Spleen (tissue), 11 donors: ENCODE measurements around the gene AXIN1. TPM values are rescaled to one million over a fixed set of nuclear protein-coding genes. Genes with fewer than 3 reads are reported as not detected.
A peak's percentile ranks its signal among the peaks of the same experiment; 100 is the strongest.

ENCODE experiments used
- DNase-seq: peaks from one replicate; pipeline ENCODE4 v3.0.0-alpha.2; 2020
- H3K27ac ChIP-seq, 8 donors: fragments of 200-600 bp; sonication (generic) in 7 of 8; 1 replicate in 4 of 8; 2 replicates in 4 of 8; pipeline versions ENCODE4 v1.5.0 to v1.8.0; 2016 to 2021; ENCODE audit warnings: inconsistent platforms in 4 of 8, mild to moderate bottlenecking in 4 of 8, moderate library complexity in 1 of 8
- H3K27me3 ChIP-seq, 7 donors: fragments of 200-600 bp; sonication (generic) in 6 of 7; replicated peaks in 1 of 7; 1 replicate in 4 of 7; 2 replicates in 3 of 7; pipeline versions ENCODE4 v1.5.0 to v1.8.0; 2016 to 2021; ENCODE audit warnings: inconsistent platforms in 3 of 7, mild to moderate bottlenecking in 1 of 7
- H3K36me3 ChIP-seq, 6 donors: fragments of 200-600 bp; sonication (generic) in 5 of 6; 1 replicate in 4 of 6; 2 replicates in 2 of 6; pipeline versions ENCODE4 v1.5.0 to v1.8.0; 2016 to 2021; ENCODE audit warnings: inconsistent platforms in 2 of 6
- H3K4me1 ChIP-seq, 6 donors: fragments of 200-600 bp; sonication (generic) in 5 of 6; 1 replicate in 3 of 6; 2 replicates in 3 of 6; pipeline versions ENCODE4 v1.5.0 to v1.8.0; 2016 to 2021; ENCODE audit warnings: inconsistent platforms in 3 of 6
- H3K4me3 ChIP-seq, 8 donors: fragments of 200-600 bp; sonication (generic) in 7 of 8; 1 replicate in 4 of 8; 2 replicates in 4 of 8; pipeline versions ENCODE4 v1.5.0 to v1.8.0; 2016 to 2021; ENCODE audit warnings: inconsistent platforms in 4 of 8, mild to moderate bottlenecking in 4 of 8, moderate library complexity in 2 of 8
- H3K9me3 ChIP-seq, 8 donors: fragments of 200-600 bp; sonication (generic) in 7 of 8; 1 replicate in 4 of 8; 2 replicates in 4 of 8; pipeline versions ENCODE4 v1.5.0 to v1.8.0; 2016 to 2021; ENCODE audit warnings: inconsistent platforms in 4 of 8
- POLR2A ChIP-seq, 3 donors: fragments of 450-650 bp; IDR thresholded peaks; one replicate each; pipeline ENCODE4 v1.5.1; 2017; ENCODE audit warnings: antibody characterized with exemption in 3 of 3, mild to moderate bottlenecking in 1 of 3
- POLR2AphosphoS5 ChIP-seq, 3 donors: sonication (generic); formaldehyde crosslinking; IDR thresholded peaks; one replicate each; pipeline ENCODE4 v1.5.1; 2017; ENCODE audit warnings: antibody characterized with exemption in 3 of 3
- WGBS, 5 donors: extraction: QIAGEN DNeasy Blood & Tissue Kit in 3 of 5; methylation state at CpG; one replicate each; pipeline versions ENCODE4 v1.1.5 to v1.1.7; 2013 to 2018; 5-methylcytosine and 5-hydroxymethylcytosine counted together
- intact Hi-C: fragments of 100-400 bp; cut with DNase I; formaldehyde crosslinking; loops from one replicate; pipeline ENCODE4 v1.15.0; 2023; ENCODE audit warnings: low total_unique reads
- polyA plus RNA-seq, 3 donors: library from polyadenylated mRNA; stranded (reverse); fragments of 200-250 nt; gene quantifications; one replicate each; pipeline ENCODE4 v1.2.1, GENCODE V29; 2013
- total RNA-seq, 7 donors: library from RNA; depleted of rRNA in 3 of 7; stranded (reverse); fragments of >200 nt in 3 of 7; fragmentation: NEBNext Ultra II Directional in 4 of 7; extraction: Animal tissue kit (Norgen Biotek cat#: 25700) in 4 of 7; gene quantifications; one replicate each; pipeline versions ENCODE4 v1.1.0 to v1.2.1, GENCODE V29; 2016 to 2021
- TF ChIP-seq, protein P1 (sequence below), 11 experiments: fragments of 200-600 bp in 7 of 11; fragments of 450-650 bp in 4 of 11; sonication (generic) in 4 of 11; IDR thresholded peaks in 8 of 11; conservative IDR thresholded peaks in 3 of 11; 1 replicate in 7 of 11; 2 replicates in 4 of 11; pipeline versions ENCODE4 v1.4.0 to v1.8.0; 2016 to 2021; ENCODE audit warnings: antibody characterized with exemption in 11 of 11, inconsistent platforms in 4 of 11, mild to moderate bottlenecking in 1 of 11
- donor health status: healthy with polysubstance abuse.
- donor health status: DM: no; HTN: no; CAD: no; lungs with moderate emphysema.
- donor health status: DM: no; HTN: no; CAD: no.
- donor health status: Bipolar disorder and iron deficiency.
- donor health status: healthy.
- donor health status: DM: no; HTN: no; CAD: no.
- donor health status: DM: yes; HTN: yes; CAD: no.

AXIN1 gene
- total and polyA plus RNA-seq, 10 donors = 12.9 to 27.3 (median 23.9) TPM

- H3K27ac ChIP-seq = peak overlapping the region in 2 of 8 donors; percentile 28 to 46
Measured at GRCh38 chr16:240559-240958, 112.0 kb downstream of the AXIN1 start.

DNA sequence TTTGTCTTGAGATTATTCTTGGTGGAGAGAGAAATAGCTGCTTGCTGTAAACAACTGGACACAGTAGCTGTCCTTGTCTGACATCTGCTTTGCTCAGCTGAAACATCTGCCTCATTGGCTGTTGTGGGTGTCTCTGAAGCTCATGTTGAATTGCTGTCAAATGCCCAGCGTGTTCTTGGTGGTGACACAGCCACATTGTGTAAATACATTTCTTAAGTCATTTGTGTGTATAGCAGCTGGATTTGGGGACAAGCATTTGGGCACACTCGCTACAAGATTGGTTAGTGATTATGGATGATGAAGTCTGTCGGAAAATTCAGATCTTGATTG is 112.6 kb downstream of the AXIN1 start:
- H3K36me3 ChIP-seq = peaks cover 0 to 4% (median 0%) of the 10 kb centered on the region in 6 donors
- intact Hi-C loops = loop anchor here (10.0 kb wide), 1 partner anchor 115 kb away; the partner anchor contains the start of gene AXIN1
- TF ChIP-seq POLR2A (IDR thresholded peaks at IDR 0.05) (no peak), POLR2AphosphoS5 (IDR thresholded peaks at IDR 0.05) (no peak)
- TF ChIP-seq, protein P1, sequence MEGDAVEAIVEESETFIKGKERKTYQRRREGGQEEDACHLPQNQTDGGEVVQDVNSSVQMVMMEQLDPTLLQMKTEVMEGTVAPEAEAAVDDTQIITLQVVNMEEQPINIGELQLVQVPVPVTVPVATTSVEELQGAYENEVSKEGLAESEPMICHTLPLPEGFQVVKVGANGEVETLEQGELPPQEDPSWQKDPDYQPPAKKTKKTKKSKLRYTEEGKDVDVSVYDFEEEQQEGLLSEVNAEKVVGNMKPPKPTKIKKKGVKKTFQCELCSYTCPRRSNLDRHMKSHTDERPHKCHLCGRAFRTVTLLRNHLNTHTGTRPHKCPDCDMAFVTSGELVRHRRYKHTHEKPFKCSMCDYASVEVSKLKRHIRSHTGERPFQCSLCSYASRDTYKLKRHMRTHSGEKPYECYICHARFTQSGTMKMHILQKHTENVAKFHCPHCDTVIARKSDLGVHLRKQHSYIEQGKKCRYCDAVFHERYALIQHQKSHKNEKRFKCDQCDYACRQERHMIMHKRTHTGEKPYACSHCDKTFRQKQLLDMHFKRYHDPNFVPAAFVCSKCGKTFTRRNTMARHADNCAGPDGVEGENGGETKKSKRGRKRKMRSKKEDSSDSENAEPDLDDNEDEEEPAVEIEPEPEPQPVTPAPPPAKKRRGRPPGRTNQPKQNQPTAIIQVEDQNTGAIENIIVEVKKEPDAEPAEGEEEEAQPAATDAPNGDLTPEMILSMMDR (IDR thresholded peaks at IDR 0.05 in 8 of 11, conservative IDR thresholded peaks at IDR 0.05 in 3 of 11) = no peak
- 81 to 93% (median 88%) methylated on average over 3 of the region's 3 CpGs for WGBS, 5 donors
- H3K27me3 ChIP-seq = no peaks in the 10 kb centered on the region
- H3K27ac ChIP-seq = peak overlapping the region in 4 of 8 donors; percentile 22 to 46 (median 28)
- H3K4me1 ChIP-seq = peaks cover 0 to 63% (median 25%) of the 10 kb centered on the region in 6 donors
- no peaks in the 10 kb centered on the region for H3K9me3 ChIP-seq
- no peak overlapping the region for H3K4me3 ChIP-seq
- no peak for DNase-seq

More at GRCh38 chr16:240559-240958, 112.0 kb downstream of the AXIN1 start:
- DNase-seq = no peak
- H3K36me3 ChIP-seq = peaks cover 0 to 4% (median 0%) of the 10 kb centered on the region in 6 donors
- intact Hi-C loops = no loop called here
- H3K9me3 ChIP-seq = no peaks in the 10 kb centered on the region
- H3K4me1 ChIP-seq = peaks cover 0 to 57% (median 20%) of the 10 kb centered on the region in 6 donors
- no peaks in the 10 kb centered on the region for H3K27me3 ChIP-seq
- WGBS, 5 donors = 83 to 93% (median 86%) methylated on average over 8 of the region's 8 CpGs
- TF ChIP-seq POLR2A (IDR thresholded peaks at IDR 0.05) = no peak
- TF ChIP-seq, protein P1 (IDR thresholded peaks at IDR 0.05 in 8 of 11, conservative IDR thresholded peaks at IDR 0.05 in 3 of 11) = no peak
- no peak for TF ChIP-seq POLR2AphosphoS5 (IDR thresholded peaks at IDR 0.05)
- no peak overlapping the region for H3K4me3 ChIP-seq

Other genes starting within 250 kb of the AXIN1 start
- 10 to 100 TPM; 22.7 to 38.7 (median 31.7) TPM for gene NPRL3, start 214.1 kb downstream of the AXIN1 start, total RNA-seq
- gene NPRL3, start 214.1 kb downstream of the AXIN1 start, polyA plus RNA-seq = 10 to 100 TPM in 2 of 3 donors, 1 to 10 TPM in 1; 8.7 to 22.4 (median 12.5) TPM
- 1 to 10 TPM in 1 of 7 donors, not detected in 6; 1.2 TPM for gene HBZ, start 200.1 kb downstream of the AXIN1 start, total RNA-seq
- gene HBZ, start 200.1 kb downstream of the AXIN1 start, polyA plus RNA-seq = under 1 TPM in 1 of 3 donors, not detected in 2; 0.16 TPM
- 10 to 100 TPM in 4 of 7 donors, 1 to 10 TPM in 2, not detected in 1; 1.4 to 96.6 (median 24.0) TPM for gene HBM, start 186.7 kb downstream of the AXIN1 start, total RNA-seq
- gene HBM, start 186.7 kb downstream of the AXIN1 start, polyA plus RNA-seq = 1 to 10 TPM in 1 of 3 donors, under 1 TPM in 2; 0.20 to 2.9 (median 0.28) TPM
- over 10,000 TPM in 3 of 7 donors, 1,000 to 10,000 TPM in 2, 100 to 1,000 TPM in 2; 283 to 16,395 (median 9,081) TPM for gene HBA2, start 179.8 kb downstream of the AXIN1 start, total RNA-seq
- gene HBA2, start 179.8 kb downstream of the AXIN1 start, polyA plus RNA-seq = 1,000 to 10,000 TPM in 1 of 3 donors, 100 to 1,000 TPM in 2; 256 to 5,765 (median 344) TPM
- over 10,000 TPM in 1 of 7 donors, 1,000 to 10,000 TPM in 4, 100 to 1,000 TPM in 2; 276 to 25,333 (median 6,594) TPM for gene HBA1, start 176.0 kb downstream of the AXIN1 start, total RNA-seq
- 1,000 to 10,000 TPM in 1 of 3 donors, 100 to 1,000 TPM in 1, 10 to 100 TPM in 1; 77.8 to 2,221 (median 120) TPM for gene HBA1, start 176.0 kb downstream of the AXIN1 start, polyA plus RNA-seq
- 1 to 10 TPM in 4 of 7 donors, not detected in 3; 1.0 to 7.4 (median 6.6) TPM for gene HBQ1, start 172.3 kb downstream of the AXIN1 start, total RNA-seq
- gene HBQ1, start 172.3 kb downstream of the AXIN1 start, polyA plus RNA-seq = 10 to 100 TPM in 1 of 3 donors, under 1 TPM in 2; 0.41 to 11.3 (median 0.62) TPM
- gene LUC7L, start 123.3 kb downstream of the AXIN1 start, total RNA-seq = 100 to 1,000 TPM in 5 of 7 donors, 10 to 100 TPM in 2; 76.7 to 158 (median 105) TPM
- gene LUC7L, start 123.3 kb downstream of the AXIN1 start, polyA plus RNA-seq = 100 to 1,000 TPM; 110 to 318 (median 282) TPM
- 10 to 100 TPM; 32.2 to 63.1 (median 42.5) TPM for gene FAM234A, start 117.9 kb downstream of the AXIN1 start, total RNA-seq
- gene FAM234A, start 117.9 kb downstream of the AXIN1 start, polyA plus RNA-seq = 10 to 100 TPM; 13.0 to 25.9 (median 13.1) TPM
- 1 to 10 TPM; 1.0 to 5.4 (median 2.6) TPM for gene RGS11, start 76.8 kb downstream of the AXIN1 start, total RNA-seq
- 1 to 10 TPM in 2 of 3 donors, under 1 TPM in 1; 0.79 to 5.2 (median 1.9) TPM for gene RGS11, start 76.8 kb downstream of the AXIN1 start, polyA plus RNA-seq
- not detected for gene ARHGDIG, start 72.1 kb downstream of the AXIN1 start, total RNA-seq
- gene ARHGDIG, start 72.1 kb downstream of the AXIN1 start, polyA plus RNA-seq = under 1 TPM; 0.23 to 0.99 (median 0.26) TPM
- gene PDIA2, start 69.6 kb downstream of the AXIN1 start, total RNA-seq = 1 to 10 TPM in 1 of 7 donors, under 1 TPM in 2, not detected in 4; 0.28 to 1.1 (median 0.39) TPM
- gene PDIA2, start 69.6 kb downstream of the AXIN1 start, polyA plus RNA-seq = 1 to 10 TPM in 2 of 3 donors, under 1 TPM in 1; 0.67 to 2.4 (median 1.4) TPM
- gene MRPL28, start 17.8 kb upstream of the AXIN1 start, total RNA-seq = 10 to 100 TPM; 38.0 to 64.1 (median 48.0) TPM
- 100 to 1,000 TPM in 1 of 3 donors, 10 to 100 TPM in 2; 85.0 to 108 (median 85.7) TPM for gene MRPL28, start 17.8 kb upstream of the AXIN1 start, polyA plus RNA-seq
- 10 to 100 TPM; 35.7 to 63.2 (median 51.0) TPM for gene PGAP6, start 29.3 kb upstream of the AXIN1 start, total RNA-seq
- 10 to 100 TPM; 19.5 to 40.6 (median 32.2) TPM for gene PGAP6, start 29.3 kb upstream of the AXIN1 start, polyA plus RNA-seq
- gene NME4, start 44.5 kb upstream of the AXIN1 start, total RNA-seq = 10 to 100 TPM; 27.3 to 71.4 (median 50.0) TPM
- 10 to 100 TPM; 43.4 to 75.8 (median 67.7) TPM for gene NME4, start 44.5 kb upstream of the AXIN1 start, polyA plus RNA-seq
- 10 to 100 TPM in 5 of 7 donors, 1 to 10 TPM in 2; 8.9 to 14.8 (median 11.7) TPM for gene DECR2, start 49.2 kb upstream of the AXIN1 start, total RNA-seq
- 10 to 100 TPM in 2 of 3 donors, 1 to 10 TPM in 1; 9.1 to 19.5 (median 14.1) TPM for gene DECR2, start 49.2 kb upstream of the AXIN1 start, polyA plus RNA-seq
- gene RAB11FIP3, start 72.9 kb upstream of the AXIN1 start, total RNA-seq = 10 to 100 TPM; 33.8 to 52.7 (median 40.6) TPM
- 10 to 100 TPM; 12.3 to 27.1 (median 14.3) TPM for gene RAB11FIP3, start 72.9 kb upstream of the AXIN1 start, polyA plus RNA-seq
- gene CAPN15, start 175.0 kb upstream of the AXIN1 start, total RNA-seq = 10 to 100 TPM; 48.1 to 71.7 (median 63.9) TPM
- 10 to 100 TPM; 25.8 to 65.0 (median 36.4) TPM for gene CAPN15, start 175.0 kb upstream of the AXIN1 start, polyA plus RNA-seq
- gene PRR35, start 207.7 kb upstream of the AXIN1 start, total RNA-seq = not detected
- not detected for gene PRR35, start 207.7 kb upstream of the AXIN1 start, polyA plus RNA-seq
- 1 to 10 TPM; 1.5 to 8.8 (median 4.5) TPM for gene NHLRC4, start 214.3 kb upstream of the AXIN1 start, total RNA-seq
- 1 to 10 TPM; 2.7 to 4.7 (median 3.6) TPM for gene NHLRC4, start 214.3 kb upstream of the AXIN1 start, polyA plus RNA-seq
- gene PIGQ, start 217.2 kb upstream of the AXIN1 start, total RNA-seq = 10 to 100 TPM; 36.1 to 42.7 (median 39.2) TPM
- 10 to 100 TPM; 20.7 to 70.5 (median 42.2) TPM for gene PIGQ, start 217.2 kb upstream of the AXIN1 start, polyA plus RNA-seq
- 10 to 100 TPM; 12.9 to 21.6 (median 15.3) TPM for gene RAB40C, start 237.3 kb upstream of the AXIN1 start, total RNA-seq
- gene RAB40C, start 237.3 kb upstream of the AXIN1 start, polyA plus RNA-seq = 10 to 100 TPM in 2 of 3 donors, 1 to 10 TPM in 1; 8.1 to 20.9 (median 11.0) TPM